Mesenchymal stem cell (in vitro differentiated cells and primary cell): Measurements from ENCODE around the gene WDR90.

Experiments
- DNase-seq: peaks from one replicate; pipeline ENCODE4 v3.0.0-alpha.2; 2013
- H2AFZ ChIP-seq: one replicate; pipeline ENCODE4 v1.6.1; 2013; ENCODE audit warnings: low read depth, mild to moderate bottlenecking, control low read depth, inconsistent platforms, low read length, moderate library complexity
- H2AK5ac ChIP-seq: 2 replicates; pipeline ENCODE4 v1.6.1; 2013; ENCODE audit warnings: low read length, moderate library complexity, mild to moderate bottlenecking, inconsistent platforms; ENCODE audit not compliant: severe bottlenecking
- H2BK120ac ChIP-seq: one replicate; pipeline ENCODE4 v1.6.1; 2013; ENCODE audit warnings: low read depth, mild to moderate bottlenecking, inconsistent platforms, low read length, moderate library complexity
- H2BK12ac ChIP-seq, 2 experiments: one replicate each; pipeline ENCODE4 v1.6.1; 2013; ENCODE audit warnings: inconsistent platforms in 2 of 2, low read length in 2 of 2, mild to moderate bottlenecking in 2 of 2, moderate library complexity in 2 of 2, control low read depth in 1 of 2
- H2BK15ac ChIP-seq: one replicate; pipeline ENCODE4 v1.6.1; 2013; ENCODE audit warnings: mild to moderate bottlenecking, low read depth, inconsistent platforms; ENCODE audit not compliant: poor library complexity, severe bottlenecking
- H2BK5ac ChIP-seq: 2 replicates; pipeline ENCODE4 v1.6.1; 2013; ENCODE audit warnings: low read depth, mild to moderate bottlenecking, low read length, control low read depth, inconsistent platforms; ENCODE audit not compliant: poor library complexity, severe bottlenecking
- H3K14ac ChIP-seq, 2 experiments: one replicate each; pipeline ENCODE4 v1.6.1; 2013; ENCODE audit warnings: inconsistent platforms in 2 of 2, low read length in 2 of 2, control low read depth in 1 of 2, mild to moderate bottlenecking in 1 of 2, moderate library complexity in 1 of 2
- H3K18ac ChIP-seq, 2 experiments: one replicate each; pipeline ENCODE4 v1.6.1; 2013; ENCODE audit warnings: inconsistent platforms in 2 of 2, low read length in 2 of 2, control low read depth in 1 of 2, low read depth in 1 of 2, mild to moderate bottlenecking in 1 of 2
- H3K23ac ChIP-seq, 2 experiments: one replicate each; pipeline ENCODE4 v1.6.1; 2013; ENCODE audit warnings: inconsistent platforms in 2 of 2, low read length in 2 of 2, mild to moderate bottlenecking in 2 of 2, moderate library complexity in 2 of 2, control low read depth in 1 of 2
- H3K27ac ChIP-seq: 2 replicates; pipeline ENCODE4 v1.5.1; 2013; ENCODE audit warnings: mild to moderate bottlenecking, moderate library complexity, low read length, control low read depth, inconsistent platforms; ENCODE audit not compliant: poor library complexity, severe bottlenecking
- H3K27me3 ChIP-seq, 2 experiments: 2 replicates each; pipeline versions ENCODE4 v1.6.1 to v1.7.0; 2013; ENCODE audit warnings: low read length in 2 of 2, mild to moderate bottlenecking in 2 of 2, moderate library complexity in 2 of 2, control low read depth in 1 of 2, inconsistent platforms in 1 of 2; ENCODE audit not compliant: control insufficient read depth in 1 of 2, insufficient read depth in 1 of 2
- H3K36me3 ChIP-seq, 2 experiments: 2 replicates each; pipeline versions ENCODE4 v1.6.1 to v1.7.0; 2013; ENCODE audit warnings: low read length in 2 of 2, control low read depth in 1 of 2, inconsistent platforms in 1 of 2, low read depth in 1 of 2, mild to moderate bottlenecking in 1 of 2; ENCODE audit not compliant: insufficient read depth in 2 of 2, control insufficient read depth in 1 of 2
- H3K4ac ChIP-seq, 2 experiments: one replicate each; pipeline ENCODE4 v1.6.1; 2013; ENCODE audit warnings: inconsistent platforms in 2 of 2, low read length in 2 of 2, mild to moderate bottlenecking in 2 of 2, moderate library complexity in 2 of 2, control low read depth in 1 of 2, low read depth in 1 of 2
- H3K4me1 ChIP-seq: 2 replicates; pipeline ENCODE4 v1.6.1; 2013; ENCODE audit warnings: low read depth, low read length, control low read depth; ENCODE audit not compliant: control insufficient read depth, insufficient read depth
- H3K4me2 ChIP-seq: 2 replicates; pipeline ENCODE4 v1.6.1; 2013; ENCODE audit warnings: low read length, mild to moderate bottlenecking, inconsistent platforms; ENCODE audit not compliant: poor library complexity, severe bottlenecking
- H3K4me3 ChIP-seq, 2 experiments: 2 replicates each; pipeline versions ENCODE4 v1.5.1 to v1.7.0; 2013; ENCODE audit warnings: low read length in 2 of 2, mild to moderate bottlenecking in 2 of 2, control low read depth in 1 of 2, low read depth in 1 of 2; ENCODE audit not compliant: insufficient read depth in 1 of 2
- H3K79me1 ChIP-seq: replicated peaks from 2 replicates; pipeline ENCODE4 v1.6.1; 2013; ENCODE audit warnings: mild to moderate bottlenecking, control low read depth, low read length, inconsistent platforms; ENCODE audit not compliant: poor library complexity, severe bottlenecking
- H3K9ac ChIP-seq: 2 replicates; pipeline ENCODE4 v1.7.0; 2013; ENCODE audit warnings: mild to moderate bottlenecking, low read length, moderate library complexity
- H3K9me3 ChIP-seq: 2 replicates; pipeline ENCODE4 v1.7.0; 2013; ENCODE audit warnings: mild to moderate bottlenecking, low read length; ENCODE audit not compliant: control insufficient read depth
- H4K8ac ChIP-seq: one replicate; pipeline ENCODE4 v1.6.1; 2013; ENCODE audit warnings: inconsistent platforms, mild to moderate bottlenecking, low read length, moderate library complexity
- H4K91ac ChIP-seq: one replicate; pipeline ENCODE4 v1.6.1; 2013; ENCODE audit warnings: mild to moderate bottlenecking, low read length, inconsistent platforms
- WGBS: methylation state at CpG from one replicate; pipeline ENCODE4 v1.1.7; 2013; ENCODE audit warnings: mixed read lengths; 5-methylcytosine and 5-hydroxymethylcytosine counted together

WDR90 gene

DNA sequence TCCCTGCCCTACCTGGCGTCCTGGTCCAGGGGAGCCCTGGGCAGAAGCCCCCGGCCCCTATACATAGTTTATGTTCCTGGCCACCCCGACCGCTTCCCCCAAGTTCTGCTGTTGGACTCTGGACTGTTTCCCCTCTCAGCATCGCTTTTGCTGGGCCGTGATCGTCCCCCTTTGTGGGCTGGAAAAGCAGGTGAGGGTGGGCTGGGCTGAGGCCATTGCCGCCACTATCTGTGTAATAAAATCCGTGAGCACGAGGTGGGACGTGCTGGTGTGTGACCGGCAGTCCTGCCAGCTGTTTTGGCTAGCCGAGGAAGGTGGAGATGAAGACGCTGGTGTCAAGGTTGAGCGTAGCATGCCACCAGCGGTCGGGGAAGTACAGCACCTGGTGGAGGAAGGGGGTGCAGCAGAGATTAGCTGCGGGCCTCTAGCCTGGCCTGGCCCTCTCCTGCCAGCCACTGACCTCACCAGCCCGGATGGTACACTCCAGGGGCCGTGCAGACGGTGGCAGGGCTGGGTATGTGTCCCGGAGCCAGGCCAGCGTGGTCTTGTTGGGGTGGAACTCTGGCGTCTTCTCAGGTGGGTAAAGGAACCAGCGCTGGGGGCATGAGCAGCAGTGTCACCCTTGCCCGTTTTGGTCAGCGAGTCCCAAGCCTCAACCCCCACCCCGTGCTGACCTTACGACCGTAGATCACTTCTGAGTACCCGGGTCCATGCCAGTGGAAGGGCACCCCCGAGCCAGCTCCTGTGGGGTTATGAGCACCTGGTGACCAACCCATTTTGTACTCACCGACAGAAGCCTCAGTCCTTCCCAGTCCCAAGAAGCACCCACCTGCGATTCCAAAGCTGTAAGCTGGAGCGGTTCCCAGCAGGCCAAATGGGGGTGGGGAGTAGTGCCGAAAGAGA, 33.6 kb downstream of the WDR90 start:
- no peaks in the 10 kb centered on the region for H3K27me3 ChIP-seq
- H3K27ac ChIP-seq, result no peak overlapping the region
- peak overlapping the region; percentile 84 for H3K9ac ChIP-seq
- H3K36me3 ChIP-seq, result peaks cover 45 to 68% of the 10 kb centered on the region in 2 experiments
- H4K91ac ChIP-seq, result peak overlapping the region; percentile 25
- DNase-seq, result no peak
- no peak overlapping the region for H2BK5ac ChIP-seq
- peaks cover 65% of the 10 kb centered on the region for H3K4me1 ChIP-seq
- H2BK15ac ChIP-seq, result no peak overlapping the region
- H3K4me3 ChIP-seq, result peak overlapping the region in 1 of 2 experiments; percentile 93
- H3K9me3 ChIP-seq, result no peaks in the 10 kb centered on the region
- no peak overlapping the region for H3K23ac ChIP-seq
- WGBS, result 93% methylated on average over 34 of the region's 36 CpGs
- H3K14ac ChIP-seq, result no peak overlapping the region
- H2AFZ ChIP-seq, result no peak overlapping the region
- H4K8ac ChIP-seq, result peak overlapping the region; percentile 19
- no peak overlapping the region for H2BK12ac ChIP-seq
- H3K79me1 ChIP-seq, result peaks cover 30% of the 10 kb centered on the region
- H3K4ac ChIP-seq, result peak overlapping the region; percentile 7 to 9
- no peak overlapping the region for H2BK120ac ChIP-seq
- H3K18ac ChIP-seq, result no peak overlapping the region
- no peak overlapping the region for H2AK5ac ChIP-seq
- H3K4me2 ChIP-seq, result peak overlapping the region; percentile 91

DNA sequence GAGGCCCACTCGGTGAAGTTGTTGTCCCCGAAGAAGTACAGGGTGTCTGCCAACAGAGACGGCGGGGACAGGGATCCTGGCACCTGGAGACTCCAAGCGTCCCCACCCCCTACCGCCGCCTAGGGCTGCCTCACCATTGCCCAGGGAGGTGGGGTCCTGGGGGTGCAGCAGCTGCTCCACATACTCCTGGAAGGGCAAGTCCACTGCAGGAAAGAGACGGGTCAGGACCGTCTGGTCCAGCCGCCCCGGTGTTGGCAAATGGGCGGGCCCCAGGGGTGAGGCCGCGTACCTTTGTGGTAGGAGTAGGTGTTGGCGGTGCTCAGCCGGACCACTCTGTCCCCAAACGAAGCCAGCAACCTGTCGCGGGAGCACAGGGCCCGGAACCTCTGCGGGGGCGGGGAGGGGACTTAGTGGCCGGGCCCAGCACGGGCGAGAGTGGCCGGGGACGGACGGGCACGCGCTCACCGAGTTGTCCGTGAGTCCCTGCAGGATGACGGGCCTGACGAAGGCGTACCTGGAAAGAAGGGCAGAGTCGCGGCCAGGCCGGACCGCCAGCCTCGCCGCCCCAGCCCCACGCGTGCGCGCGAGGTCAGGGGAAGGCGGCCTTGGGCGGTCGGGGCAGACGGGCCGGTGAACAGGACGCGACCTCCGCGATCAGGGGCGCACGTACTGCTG, 34.4 kb downstream of the WDR90 start:
- peak overlapping the region; percentile 86 to 88 for H3K18ac ChIP-seq
- no peak overlapping the region for H2BK5ac ChIP-seq
- H3K14ac ChIP-seq, result peak overlapping the region in 1 of 2 experiments; percentile 96
- H2BK12ac ChIP-seq, result peak overlapping the region in 1 of 2 experiments; percentile 51
- no peaks in the 10 kb centered on the region for H3K27me3 ChIP-seq
- peak overlapping the region; percentile 91 for H3K4me2 ChIP-seq
- peak overlapping the region; percentile 84 for H3K9ac ChIP-seq
- H3K27ac ChIP-seq, result peak overlapping the region; percentile 14
- peak overlapping the region; percentile 97 for H4K91ac ChIP-seq
- H3K36me3 ChIP-seq, result peaks cover 47 to 68% of the 10 kb centered on the region in 2 experiments
- no peak for DNase-seq
- peak overlapping the region; percentile 81 to 85 for H3K4me3 ChIP-seq
- peak overlapping the region in 1 of 2 experiments; percentile 75 for H3K23ac ChIP-seq
- no peak overlapping the region for H2BK120ac ChIP-seq
- no peak overlapping the region for H2BK15ac ChIP-seq
- peaks cover 31% of the 10 kb centered on the region for H3K79me1 ChIP-seq
- H3K4ac ChIP-seq, result peak overlapping the region in 1 of 2 experiments; percentile 89
- peak overlapping the region; percentile 20 for H2AFZ ChIP-seq
- peak overlapping the region; percentile 96 for H4K8ac ChIP-seq
- no peak overlapping the region for H2AK5ac ChIP-seq
- no peaks in the 10 kb centered on the region for H3K9me3 ChIP-seq
- 15% methylated on average over 54 of the region's 57 CpGs for WGBS
- peaks cover 64% of the 10 kb centered on the region for H3K4me1 ChIP-seq

DNA sequence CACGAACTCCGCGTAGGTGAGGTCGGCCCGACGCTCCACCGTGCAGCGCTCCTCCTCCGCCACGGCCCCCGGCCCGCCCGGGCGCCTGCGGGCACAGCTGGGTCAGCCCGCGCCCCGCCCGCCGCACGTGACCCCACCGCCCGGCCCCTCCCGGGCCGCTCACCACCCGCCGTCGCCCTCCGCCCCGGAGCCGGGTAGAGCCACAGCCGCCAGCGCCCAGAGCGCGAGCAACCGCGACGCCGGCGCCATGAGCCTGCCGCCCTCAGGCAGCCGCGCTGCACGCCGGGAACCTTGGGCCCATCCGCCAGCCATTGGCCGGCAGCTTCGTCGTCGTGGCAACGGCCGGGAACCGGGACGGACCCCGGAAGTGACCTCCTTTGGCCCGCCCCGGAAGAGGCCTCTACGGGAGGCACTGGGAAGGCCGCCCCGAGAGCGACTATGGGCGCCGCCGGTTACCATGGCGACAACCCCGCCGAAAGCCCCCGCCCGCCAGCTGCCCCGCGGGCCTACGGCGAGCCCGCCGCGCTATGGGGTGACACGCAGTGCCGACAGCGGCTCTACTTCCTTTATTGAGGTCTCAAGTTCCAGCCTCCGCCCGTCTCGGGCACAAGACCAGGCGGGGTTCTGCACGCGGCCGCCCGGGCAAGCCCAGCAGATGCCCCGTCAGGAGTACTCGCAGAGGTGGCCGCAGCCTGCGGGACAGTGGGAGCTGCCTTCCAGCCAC, 35.1 kb downstream of the WDR90 start, which contains the start of gene JMJD8:
TSS of gene JMJD8 (minus strand) at position 264 of the 724 bp plus-strand sequence. CDS start at position 249, 15 bp downstream.
- Histone ChIP-seq H3K36me3 (peaks cover 47 to 74% of the 10 kb centered on the region in 2 experiments), H2AFZ (peak within 1 kb of the TSS; percentile 69), H3K4me1 (peaks cover 64% of the 10 kb centered on the region), H3K79me1 (peaks cover 38% of the 10 kb centered on the region), H3K4me2 (peak within 1 kb of the TSS; percentile 91), H4K91ac (peak within 1 kb of the TSS; percentile 97), H3K9me3 (no peaks in the 10 kb centered on the region), H4K8ac (peak within 1 kb of the TSS; percentile 96), H2BK12ac (peak within 1 kb of the TSS in 1 of 2 experiments; percentile 51), H3K4me3 (peak within 1 kb of the TSS; percentile 81 to 85), H3K27ac (peak within 1 kb of the TSS; percentile 14), H2BK120ac (no peak within 1 kb of the TSS), H2BK5ac (no peak within 1 kb of the TSS), H3K18ac (peak within 1 kb of the TSS; percentile 86 to 88), H3K14ac (peak within 1 kb of the TSS in 1 of 2 experiments; percentile 96), H2BK15ac (no peak within 1 kb of the TSS), H3K4ac (peak within 1 kb of the TSS in 1 of 2 experiments; percentile 89), H2AK5ac (no peak within 1 kb of the TSS), H3K23ac (peak within 1 kb of the TSS; percentile 72 to 75), H3K27me3 (no peaks in the 10 kb centered on the region), H3K9ac (peak within 1 kb of the TSS; percentile 84)
- DNase-seq, result peak; percentile 95
- WGBS, result 12% methylated on average over 80 of the region's 91 CpGs
